Stimulated activated CD8-positive, alpha-beta memory T cell treated with anti-CD3 and anti-CD28 coated beads, Interleukin-7, amount 100 ng/mL, for 48 hours (primary cell): ENCODE measurements around the gene ADAM23.

Source experiments
- DNase-seq, 2 donors: peaks; one replicate each; pipeline ENCODE4 v3.0.0-alpha.2; 2020; ENCODE audit warnings: low read depth in 1 of 2; ENCODE audit errors: extremely low read depth in 1 of 2

ADAM23 gene

DNA sequence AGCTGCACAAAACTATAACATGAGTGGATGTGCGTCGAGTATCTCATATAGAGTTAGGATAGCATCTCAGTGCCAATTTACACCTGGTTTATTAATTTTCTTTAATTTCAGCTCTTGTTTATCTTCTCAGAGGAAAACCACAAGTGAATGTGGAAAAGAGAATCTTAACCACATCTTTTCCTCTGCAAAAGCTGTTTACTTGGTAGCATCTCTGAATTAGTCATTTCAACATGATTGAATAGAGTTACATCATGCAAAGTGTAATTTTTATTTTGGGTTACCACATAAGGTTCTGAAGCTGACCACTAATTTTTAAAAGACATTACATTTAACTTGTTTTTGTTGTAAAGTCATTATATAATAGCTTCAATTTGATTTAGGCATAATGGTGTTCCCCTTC, 115.2 kb downstream of the ADAM23 start:
- DNase-seq: no peak

GRCh38 chr2:206561962-206562361, 118.6 kb downstream of the ADAM23 start:
- no peak for DNase-seq

DNA sequence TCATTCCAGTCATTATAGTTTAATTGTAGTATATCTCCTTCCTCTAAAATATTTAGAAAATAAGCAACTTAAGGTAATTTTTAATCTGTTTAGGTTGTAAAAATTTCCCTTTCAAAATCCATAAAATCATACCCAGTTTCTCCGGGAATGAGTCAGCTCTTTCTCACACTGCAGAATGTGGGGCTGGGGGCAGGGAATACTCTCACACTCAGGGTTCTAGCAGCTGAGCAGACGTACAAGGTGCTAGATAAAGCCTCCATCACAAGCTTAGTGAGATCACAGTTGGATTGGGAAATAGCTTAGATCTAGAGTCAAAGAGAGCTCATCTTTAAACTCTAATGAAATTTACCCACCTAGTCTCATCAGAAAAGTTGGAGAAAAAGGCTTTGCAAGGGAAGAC, 119.0 kb downstream of the ADAM23 start:
- DNase-seq: no peak

GRCh38 chr2:206563374-206563773, 120.0 kb downstream of the ADAM23 start:
- DNase-seq: no peak

DNA sequence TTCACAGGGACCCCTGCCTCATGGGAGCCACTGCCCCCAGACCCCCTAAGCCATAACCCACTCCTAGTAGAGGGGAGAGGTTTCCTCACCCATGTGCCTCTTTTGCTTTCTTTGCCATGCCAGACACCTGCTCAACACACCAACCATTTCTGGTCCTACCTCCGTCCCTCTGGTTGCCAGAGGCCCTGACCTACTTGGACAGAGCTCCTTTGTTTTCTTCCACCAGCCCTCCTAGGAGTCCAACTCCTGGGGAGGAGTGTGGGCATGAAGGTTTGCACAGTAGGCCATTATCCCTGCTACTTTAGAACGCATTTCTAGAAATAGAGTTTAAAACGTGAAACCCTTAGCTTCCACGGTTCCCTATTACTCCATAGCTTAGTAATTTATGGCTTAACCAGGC, 122.3 kb downstream of the ADAM23 start:
- no peak for DNase-seq

- DNase-seq: no peak
Observed at GRCh38 chr2:206569470-206569869, 126.1 kb downstream of the ADAM23 start.

DNA sequence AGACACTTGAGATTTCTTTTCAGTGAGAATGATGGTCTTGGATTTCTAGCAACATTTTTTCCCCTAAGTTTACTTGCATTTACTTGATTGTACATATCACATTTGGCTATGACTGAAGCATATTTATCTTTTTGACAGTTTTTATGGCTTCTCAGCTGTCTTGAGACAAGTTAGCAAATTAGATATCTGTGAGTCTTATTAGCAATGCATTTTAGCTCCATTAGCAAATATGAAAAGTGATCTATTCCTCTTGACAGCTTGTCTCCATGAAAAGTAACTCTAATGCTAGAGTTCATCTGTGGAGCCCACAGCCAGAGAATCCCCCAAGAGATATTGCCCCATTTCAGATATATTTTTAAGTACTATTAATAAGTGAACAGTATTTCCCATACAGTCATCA, 126.9 kb downstream of the ADAM23 start:
- no peak for DNase-seq

- no peak for DNase-seq
Observed at GRCh38 chr2:206572725-206573124, 129.4 kb downstream of the ADAM23 start.

DNA sequence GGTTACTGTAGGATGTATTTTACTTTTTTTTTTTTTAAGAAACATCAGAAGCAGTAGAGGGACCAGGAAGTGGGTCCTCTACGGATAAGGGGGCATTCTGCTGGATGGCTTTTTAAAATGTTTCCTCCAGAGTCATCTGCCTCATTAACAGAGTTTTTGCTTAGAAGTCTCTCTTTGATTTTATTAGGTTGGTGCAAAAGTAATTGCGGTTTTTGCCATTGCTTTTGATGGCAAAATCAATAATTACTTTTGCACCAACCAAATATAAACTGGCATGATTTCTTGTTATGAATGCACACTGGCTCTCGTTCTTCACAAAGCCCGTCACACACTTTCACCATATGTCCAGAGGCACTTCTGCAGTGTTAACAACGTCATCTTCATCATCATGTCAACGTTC, 130.5 kb downstream of the ADAM23 start:
- no peak for DNase-seq

DNA sequence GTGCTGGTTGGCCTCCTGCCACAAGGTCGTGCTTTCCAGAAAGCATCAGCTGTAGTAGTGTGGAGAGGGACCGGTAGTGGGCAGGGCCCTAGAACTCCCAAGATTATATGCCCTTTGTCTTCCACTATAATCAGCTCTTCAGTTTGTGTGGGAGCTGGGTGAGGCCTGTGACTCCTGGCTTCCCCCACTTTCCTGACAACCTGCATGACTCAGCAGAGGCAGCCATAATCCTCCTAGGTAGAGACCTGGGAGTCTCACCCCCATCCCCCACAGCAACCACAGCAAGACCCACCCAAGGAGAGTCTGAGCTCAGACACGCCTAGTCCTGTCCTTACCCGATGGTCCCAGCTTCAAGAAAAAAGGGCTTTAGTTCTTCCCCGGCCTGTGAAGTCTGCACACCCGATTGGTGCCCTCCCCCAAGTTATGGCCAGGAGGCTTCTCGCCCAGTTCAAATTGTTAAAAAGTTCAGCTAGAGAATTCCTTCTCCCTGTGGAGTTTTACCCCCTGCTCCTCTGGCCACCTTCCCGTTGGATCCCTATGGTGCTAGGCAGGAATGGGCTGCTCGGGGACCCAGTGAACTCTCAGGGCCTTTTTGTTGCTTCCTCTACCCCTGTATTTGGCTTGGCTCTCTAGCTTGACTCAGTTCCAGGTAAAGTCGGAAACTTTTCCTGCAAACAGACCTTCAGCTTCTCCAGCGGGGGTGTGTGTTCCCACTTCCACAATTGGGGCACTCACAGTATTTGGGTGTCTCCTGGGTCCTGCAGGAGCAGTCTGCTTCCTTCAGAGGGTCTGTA, 141.2 kb downstream of the ADAM23 start:
- DNase-seq: no peak

GRCh38 chr2:206585335-206585734, 142.0 kb downstream of the ADAM23 start:
- DNase-seq: no peak

GRCh38 chr2:206586609-206587008, 143.3 kb downstream of the ADAM23 start:
- no peak for DNase-seq

DNA sequence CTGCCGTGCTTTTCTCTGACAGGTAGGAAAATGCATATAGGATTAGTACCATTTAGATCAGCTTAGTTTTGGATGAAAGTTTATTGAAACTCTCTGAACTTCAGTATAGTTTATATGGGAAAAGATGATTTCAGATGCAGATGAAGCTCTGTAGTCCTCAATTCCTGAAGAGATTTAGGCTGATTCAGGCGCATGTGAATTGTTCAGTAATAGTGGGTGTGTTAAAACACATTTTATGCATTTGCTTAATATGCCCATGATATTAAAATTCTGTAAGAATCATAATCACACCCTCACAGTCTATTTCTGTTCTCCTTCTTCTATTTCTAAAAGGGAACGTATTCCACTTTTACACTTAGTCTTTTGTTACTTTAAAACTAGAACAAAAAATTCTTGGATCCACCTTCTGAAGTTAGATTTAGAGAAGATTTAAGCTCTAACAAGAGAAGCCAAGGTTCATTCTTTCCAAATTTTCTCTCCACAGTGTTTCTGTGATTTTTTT, 154.4 kb downstream of the ADAM23 start:
- DNase-seq: no peak

DNA sequence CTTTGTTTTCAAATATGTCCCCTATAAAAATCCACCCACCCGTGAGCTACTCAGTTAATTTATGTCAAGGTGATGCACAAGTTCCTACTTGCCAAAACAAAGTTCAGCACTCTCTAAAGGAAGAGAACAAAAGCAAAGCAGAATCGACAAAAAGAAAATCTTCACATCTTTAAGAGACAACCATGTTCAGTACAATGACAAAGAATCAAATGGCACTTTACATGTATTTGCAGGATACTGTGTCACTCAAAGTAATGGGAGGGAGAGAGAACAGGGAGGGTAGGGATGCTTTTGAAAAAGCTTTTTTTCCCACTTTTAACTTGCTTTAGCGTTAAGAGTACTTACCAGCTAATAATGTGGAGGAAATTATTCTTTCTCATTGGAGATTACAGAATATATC, 159.9 kb downstream of the ADAM23 start:
- DNase-seq: no peak

- DNase-seq: no peak
Observed at GRCh38 chr2:206610451-206610850, 167.1 kb downstream of the ADAM23 start.

- DNase-seq: no peak
Observed at GRCh38 chr2:206611191-206611590, 167.9 kb downstream of the ADAM23 start.

GRCh38 chr2:206611736-206612135, 168.4 kb downstream of the ADAM23 start:
- no peak for DNase-seq

DNA sequence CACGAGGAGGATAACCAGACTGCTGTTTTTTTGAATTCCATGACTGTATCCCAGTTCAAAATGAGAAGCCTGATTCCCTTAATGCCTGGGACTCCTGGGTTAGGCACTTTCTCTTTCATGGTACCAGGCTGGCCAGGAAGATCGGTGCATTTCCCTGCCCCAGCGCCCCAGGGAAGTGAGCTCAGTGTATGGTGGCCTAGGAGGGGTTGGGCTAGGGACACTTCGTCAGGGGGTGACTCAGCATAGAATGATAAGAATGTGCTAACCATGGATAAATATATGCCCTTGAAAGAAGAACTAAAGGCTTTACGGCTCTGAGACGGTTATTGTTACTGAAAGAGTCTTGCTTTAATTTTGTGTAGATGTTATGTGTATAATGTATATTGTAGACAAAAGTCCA, 171.5 kb downstream of the ADAM23 start:
- DNase-seq: no peak

DNA sequence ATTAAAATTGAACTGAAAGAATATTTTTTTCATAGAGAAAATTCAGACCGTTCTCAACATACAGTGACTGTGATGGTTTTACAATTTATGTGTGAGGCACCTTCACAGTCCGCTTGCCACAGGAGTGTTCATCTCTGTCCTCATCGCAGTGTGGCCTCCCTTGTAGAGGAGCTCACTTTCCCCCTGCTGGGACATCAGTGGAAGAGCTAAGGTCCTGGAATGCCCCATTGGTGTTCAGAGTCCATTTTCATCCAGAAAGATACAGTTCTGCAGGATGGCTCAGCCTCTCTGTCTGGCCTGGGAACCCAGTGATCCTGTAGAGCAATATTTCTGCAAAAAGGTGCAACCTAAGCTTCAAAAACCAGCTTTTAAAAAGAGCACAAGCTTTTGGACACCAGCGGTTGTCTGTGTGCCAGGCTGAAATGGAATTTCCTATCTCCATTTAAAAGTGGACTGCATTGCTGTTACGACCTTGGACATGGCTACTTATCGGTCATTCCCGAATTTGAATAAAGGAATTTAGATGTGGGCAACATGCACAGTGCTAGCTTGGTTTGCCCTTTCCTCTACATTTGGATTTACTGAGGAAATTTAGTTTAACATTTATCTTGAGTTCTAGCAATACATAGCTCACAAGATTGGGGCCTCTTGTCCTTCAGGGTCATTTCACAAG, 172.2 kb downstream of the ADAM23 start:
- DNase-seq: no peak

GRCh38 chr2:206616151-206616550, 172.8 kb downstream of the ADAM23 start:
- no peak for DNase-seq

DNA sequence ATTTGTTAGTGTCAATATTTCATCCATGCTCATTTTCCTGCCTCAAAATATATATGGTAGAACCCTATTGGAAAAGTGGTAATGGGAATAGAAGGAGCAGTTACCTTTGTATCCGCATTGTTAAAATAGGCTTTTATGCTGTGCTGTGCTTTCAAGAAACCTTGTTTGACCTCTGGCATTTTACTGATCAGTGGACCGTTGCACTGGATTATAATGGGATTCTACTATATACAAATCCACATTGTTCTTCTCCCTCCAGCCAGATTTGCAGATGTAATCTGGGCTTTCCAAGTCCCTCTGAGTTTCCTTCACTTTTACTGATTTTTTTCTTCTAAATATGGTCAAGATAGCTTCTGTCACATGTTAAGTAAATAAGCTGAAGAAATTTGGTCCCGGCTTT, 175.7 kb downstream of the ADAM23 start:
- DNase-seq: no peak

DNA sequence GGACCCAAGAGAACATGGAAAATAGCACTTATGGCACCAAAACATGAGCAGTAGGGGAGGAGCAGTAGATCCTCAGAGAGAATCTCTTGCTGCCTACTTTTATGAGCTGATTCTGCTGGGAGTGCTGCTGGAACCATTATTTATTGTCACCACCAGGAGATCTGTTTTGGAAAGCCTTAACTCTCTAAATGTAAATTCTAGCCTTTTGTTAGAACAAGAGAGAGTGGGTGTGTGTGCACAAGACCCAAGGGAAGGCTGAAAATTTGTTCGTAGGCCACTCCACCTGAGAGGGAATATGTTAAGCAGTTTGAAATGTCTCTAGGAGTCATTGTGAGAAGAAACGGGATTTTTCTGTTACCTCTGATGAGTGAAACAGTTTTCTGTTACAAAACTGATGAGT, 182.8 kb downstream of the ADAM23 start:
- no peak for DNase-seq
